Mesendoderm (in vitro differentiated cells): ENCODE data around the gene MCM7.
A peak's percentile ranks its signal among the peaks of the same experiment; 100 is the strongest.

ENCODE experiments used
- DNase-seq: peaks from one replicate; pipeline ENCODE4 v3.0.0; 2013
- H2AK5ac ChIP-seq: 2 replicates; pipeline ENCODE4 v1.6.1; 2013; ENCODE audit warnings: low read length, inconsistent platforms
- H2BK120ac ChIP-seq: 2 replicates; pipeline ENCODE4 v1.6.1; 2013; ENCODE audit warnings: low read depth, mild to moderate bottlenecking, low read length, moderate library complexity, mixed read lengths
- H2BK15ac ChIP-seq: replicated peaks from 2 replicates; pipeline ENCODE4 v1.6.1; 2013; ENCODE audit warnings: low read depth, mild to moderate bottlenecking, moderate library complexity
- H2BK5ac ChIP-seq: 2 replicates; pipeline ENCODE4 v1.6.1; 2013; ENCODE audit warnings: low read length, inconsistent platforms
- H3K18ac ChIP-seq: 2 replicates; pipeline ENCODE4 v1.6.1; 2013; ENCODE audit warnings: mild to moderate bottlenecking, low read length, mixed read lengths
- H3K23ac ChIP-seq: one replicate; pipeline ENCODE4 v1.6.1; 2013; ENCODE audit warnings: low read length
- H3K27ac ChIP-seq: 2 replicates; pipeline ENCODE4 v1.5.1; 2013; ENCODE audit warnings: low read depth, mild to moderate bottlenecking, inconsistent platforms, low read length, moderate library complexity
- H3K27me3 ChIP-seq: 2 replicates; pipeline ENCODE4 v1.6.1; 2013; ENCODE audit warnings: low read length, control low read depth, mild to moderate bottlenecking, inconsistent platforms; ENCODE audit not compliant: insufficient read depth, poor library complexity
- H3K36me3 ChIP-seq: 2 replicates; pipeline ENCODE4 v1.6.1; 2013; ENCODE audit warnings: low read length, inconsistent platforms; ENCODE audit not compliant: control insufficient read depth, insufficient read depth
- H3K4ac ChIP-seq: one replicate; pipeline ENCODE4 v1.6.1; 2013; ENCODE audit warnings: low read depth, mild to moderate bottlenecking, low read length, moderate library complexity
- H3K4me1 ChIP-seq: 2 replicates; pipeline ENCODE4 v1.6.1; 2013; ENCODE audit warnings: low read depth, low read length, inconsistent platforms; ENCODE audit not compliant: control insufficient read depth
- H3K4me2 ChIP-seq: 2 replicates; pipeline ENCODE4 v1.6.1; 2013; ENCODE audit warnings: low read length
- H3K4me3 ChIP-seq: 2 replicates; pipeline ENCODE4 v1.5.1; 2013; ENCODE audit warnings: mild to moderate bottlenecking, low read length
- H3K56ac ChIP-seq: one replicate; pipeline ENCODE4 v1.6.1; 2013; ENCODE audit warnings: low read length
- H3K79me1 ChIP-seq: 2 replicates; pipeline ENCODE4 v1.6.1; 2013; ENCODE audit warnings: low read length, inconsistent platforms
- H3K79me2 ChIP-seq: 2 replicates; pipeline ENCODE4 v1.6.1; 2013; ENCODE audit warnings: mild to moderate bottlenecking, low read length; ENCODE audit not compliant: control insufficient read depth, insufficient read depth
- H3K9ac ChIP-seq: 2 replicates; pipeline ENCODE4 v1.6.1; 2013; ENCODE audit warnings: low read length, inconsistent platforms
- H4K5ac ChIP-seq: one replicate; pipeline ENCODE4 v1.6.1; 2013; ENCODE audit warnings: low read length
- H4K8ac ChIP-seq: one replicate; pipeline ENCODE4 v1.6.1; 2013; ENCODE audit warnings: low read depth, mild to moderate bottlenecking, control low read depth, low read length, moderate library complexity
- WGBS: extraction: QIAGEN DNeasy Blood & Tissue Kit; methylation state at CpG from one replicate; pipeline ENCODE4 v1.1.7; 2013; ENCODE audit warnings: low lambda C conversion rate, missing lambda C conversion rate; ENCODE audit not compliant: insufficient coverage; ENCODE audit errors: extremely low coverage; 5-methylcytosine and 5-hydroxymethylcytosine counted together

The MCM7 gene

DNA sequence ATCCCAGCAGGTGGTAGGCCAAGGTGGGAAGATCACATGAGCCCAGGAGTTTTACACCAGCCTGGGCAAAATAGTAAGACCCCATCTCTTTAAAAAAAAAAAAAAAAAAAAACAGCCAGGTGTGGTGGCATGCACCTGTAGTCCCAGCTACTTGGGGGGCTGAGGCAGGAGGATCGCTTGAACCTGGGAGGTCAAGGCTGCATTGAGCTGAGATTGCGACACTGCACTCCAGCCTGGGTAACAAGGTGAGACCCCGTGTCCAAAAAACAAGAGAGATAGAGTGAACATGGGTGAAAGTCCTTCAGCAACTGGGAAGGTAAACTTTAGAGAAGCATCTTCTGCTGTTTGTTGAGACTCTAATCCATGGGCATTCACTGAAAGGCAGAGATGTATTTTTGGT is 41.3 kb upstream of the MCM7 start:
- no CpG with 5 or more reads among the region's 3 CpGs for WGBS
- Histone ChIP-seq H3K4me1 (no peaks in the 10 kb centered on the region), H3K36me3 (no peaks in the 10 kb centered on the region), H2AK5ac (no peak overlapping the region), H2BK5ac (no peak overlapping the region), H3K79me1 (no peaks in the 10 kb centered on the region), H3K56ac (no peak overlapping the region), H2BK15ac (no peak overlapping the region), H3K27me3 (no peaks in the 10 kb centered on the region), H2BK120ac (no peak overlapping the region), H3K18ac (no peak overlapping the region), H4K8ac (no peak overlapping the region), H3K4me2 (no peak overlapping the region), H3K79me2 (no peaks in the 10 kb centered on the region), H3K9ac (no peak overlapping the region), H3K4ac (no peak overlapping the region), H3K23ac (no peak overlapping the region), H3K4me3 (no peak overlapping the region), H4K5ac (no peak overlapping the region), H3K27ac (no peak overlapping the region)
- DNase-seq: no peak

DNA sequence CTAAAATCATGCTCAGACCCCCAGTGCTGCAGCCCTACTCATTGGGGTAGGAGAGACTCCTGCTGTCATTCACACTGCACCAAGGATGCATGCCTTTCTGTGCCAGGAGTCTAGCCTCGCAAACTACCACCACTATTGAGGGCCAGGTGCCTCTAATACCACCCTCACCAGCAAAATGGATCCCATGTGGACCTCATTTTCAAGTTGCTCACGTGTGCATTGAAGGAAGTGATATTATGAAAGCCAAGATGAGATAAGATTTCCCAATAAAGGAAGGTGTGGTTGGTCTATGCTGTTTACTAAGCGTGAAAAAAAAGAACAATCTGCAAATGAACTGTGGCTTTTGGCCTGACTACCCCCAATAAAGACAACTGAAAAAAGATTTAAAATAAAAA is 40.4 kb upstream of the MCM7 start:
- no CpG with 5 or more reads among the region's 3 CpGs for whole genome bisulfite sequencing
- no peak overlapping the region for H3K18ac ChIP-seq
- H4K8ac ChIP-seq: no peak overlapping the region
- H3K4me3 ChIP-seq: no peak overlapping the region
- no peak overlapping the region for H3K27ac ChIP-seq
- no peaks in the 10 kb centered on the region for H3K27me3 ChIP-seq
- H3K79me1 ChIP-seq: no peaks in the 10 kb centered on the region
- H2BK5ac ChIP-seq: no peak overlapping the region
- no peak overlapping the region for H3K4me2 ChIP-seq
- H3K56ac ChIP-seq: no peak overlapping the region
- no peak overlapping the region for H3K9ac ChIP-seq
- H2BK120ac ChIP-seq: no peak overlapping the region
- H2BK15ac ChIP-seq: no peak overlapping the region
- no peaks in the 10 kb centered on the region for H3K4me1 ChIP-seq
- no peaks in the 10 kb centered on the region for H3K36me3 ChIP-seq
- H3K79me2 ChIP-seq: no peaks in the 10 kb centered on the region
- no peak overlapping the region for H2AK5ac ChIP-seq
- DNase-seq: no peak
- no peak overlapping the region for H4K5ac ChIP-seq
- H3K4ac ChIP-seq: no peak overlapping the region
- no peak overlapping the region for H3K23ac ChIP-seq

DNA sequence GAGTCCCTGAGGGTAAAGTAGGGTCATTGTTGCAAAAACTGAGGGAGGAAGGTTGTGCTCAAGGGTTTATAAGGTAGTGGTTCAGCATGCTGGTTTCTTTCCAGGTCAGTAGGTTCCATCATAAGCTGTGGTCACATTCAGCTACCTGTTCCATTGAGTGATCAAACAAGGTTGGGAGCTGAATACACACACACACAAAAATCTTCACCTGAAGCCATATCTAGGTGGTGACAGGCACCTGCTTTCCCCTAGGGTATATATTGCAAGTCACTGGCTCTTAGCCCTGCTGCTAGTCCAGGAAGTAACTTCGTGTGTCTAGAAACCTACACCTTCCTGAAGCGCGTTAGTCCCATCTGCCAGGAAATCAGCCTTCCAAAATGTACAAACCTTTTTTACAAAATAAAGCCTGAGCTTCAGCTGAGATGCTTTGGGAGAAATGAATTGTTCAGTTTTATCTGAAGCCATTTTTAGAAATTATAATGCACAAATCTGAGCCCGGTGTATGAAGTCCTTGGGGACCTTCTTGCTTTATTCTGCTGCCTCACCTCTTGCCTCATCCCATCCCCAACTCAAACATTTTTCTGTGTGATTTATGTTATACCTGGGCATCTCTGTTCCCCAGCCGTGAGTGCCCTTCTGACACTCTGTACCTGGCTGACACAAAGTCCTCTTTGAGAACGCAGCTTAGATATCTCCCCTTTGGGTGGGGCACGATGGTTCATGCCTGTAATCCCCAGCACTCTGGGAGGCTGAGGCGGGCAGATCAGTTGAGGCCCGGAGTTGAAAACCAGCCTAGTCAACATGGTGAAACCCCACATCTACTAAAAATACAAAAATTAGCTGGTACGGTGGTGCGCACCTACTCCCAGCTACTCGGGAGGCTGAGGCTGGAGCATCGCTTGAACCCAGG is 36.9 kb upstream of the MCM7 start:
- H2BK15ac ChIP-seq: no peak overlapping the region
- no peaks in the 10 kb centered on the region for H3K36me3 ChIP-seq
- no peak overlapping the region for H3K23ac ChIP-seq
- H3K4ac ChIP-seq: no peak overlapping the region
- H3K9ac ChIP-seq: no peak overlapping the region
- H3K79me1 ChIP-seq: no peaks in the 10 kb centered on the region
- no peak overlapping the region for H2BK120ac ChIP-seq
- H2BK5ac ChIP-seq: no peak overlapping the region
- no peak overlapping the region for H4K8ac ChIP-seq
- DNase-seq: no peak
- no peak overlapping the region for H3K18ac ChIP-seq
- H3K4me1 ChIP-seq: no peaks in the 10 kb centered on the region
- no peak overlapping the region for H3K4me2 ChIP-seq
- no CpG with 5 or more reads among the region's 13 CpGs for WGBS
- H4K5ac ChIP-seq: no peak overlapping the region
- no peaks in the 10 kb centered on the region for H3K27me3 ChIP-seq
- no peak overlapping the region for H3K27ac ChIP-seq
- H2AK5ac ChIP-seq: no peak overlapping the region
- H3K79me2 ChIP-seq: no peaks in the 10 kb centered on the region
- H3K4me3 ChIP-seq: no peak overlapping the region
- H3K56ac ChIP-seq: no peak overlapping the region

DNA sequence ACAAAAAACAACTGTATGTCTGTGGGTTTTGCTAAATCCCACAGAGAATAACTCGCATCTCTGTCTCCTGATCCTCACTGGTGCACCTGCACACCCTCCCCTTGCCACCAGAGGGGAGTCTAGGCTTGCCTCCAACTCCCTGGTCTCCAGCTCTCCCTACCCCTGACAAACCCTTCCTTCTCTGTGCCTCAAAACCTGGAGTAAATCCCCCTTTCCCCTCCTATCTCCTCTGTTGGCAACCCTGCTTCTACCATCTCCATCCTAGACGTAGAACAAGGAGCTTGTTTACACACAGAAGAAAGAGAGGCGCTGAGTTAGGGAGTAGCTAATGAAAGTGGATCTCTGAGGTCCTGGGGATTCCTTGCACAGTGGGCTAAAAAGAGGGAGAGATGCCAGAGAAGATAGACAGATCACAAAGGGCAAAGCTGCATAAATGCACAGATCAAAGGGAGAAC is 31.5 kb upstream of the MCM7 start:
- Histone ChIP-seq H3K9ac (no peak overlapping the region), H4K8ac (no peak overlapping the region), H3K79me2 (no peaks in the 10 kb centered on the region), H3K27me3 (no peaks in the 10 kb centered on the region), H2BK15ac (no peak overlapping the region), H3K4ac (no peak overlapping the region), H4K5ac (no peak overlapping the region), H3K18ac (no peak overlapping the region), H3K4me2 (no peak overlapping the region), H3K4me3 (no peak overlapping the region), H3K79me1 (no peaks in the 10 kb centered on the region), H3K4me1 (peaks cover 2% of the 10 kb centered on the region), H3K23ac (no peak overlapping the region), H3K36me3 (no peaks in the 10 kb centered on the region), H3K56ac (no peak overlapping the region), H3K27ac (no peak overlapping the region), H2BK5ac (no peak overlapping the region), H2AK5ac (no peak overlapping the region), H2BK120ac (no peak overlapping the region)
- DNase-seq: peak; percentile 74
- WGBS: no CpG with 5 or more reads among the region's 3 CpGs

DNA sequence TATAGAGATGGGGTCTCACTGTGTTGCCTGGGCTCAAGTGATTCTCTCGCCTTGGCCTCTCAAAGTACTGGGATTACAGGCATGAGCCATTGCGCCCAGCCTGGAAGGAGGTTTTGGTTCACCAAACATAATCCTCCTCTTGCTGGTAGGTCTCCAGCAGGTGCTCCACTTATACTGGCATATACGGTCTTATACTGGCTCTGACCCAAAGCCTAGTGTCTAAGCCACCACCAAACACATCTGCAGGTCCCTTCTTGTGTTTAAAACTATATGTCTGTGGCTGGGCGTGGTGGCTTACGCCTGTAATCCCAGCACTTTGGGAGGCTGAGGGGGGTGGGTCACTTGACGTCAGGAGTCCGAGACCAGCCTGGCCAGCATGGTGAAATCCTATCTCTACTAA is 30.9 kb upstream of the MCM7 start:
- Histone ChIP-seq H3K18ac (no peak overlapping the region), H3K23ac (no peak overlapping the region), H3K4me2 (no peak overlapping the region), H2BK120ac (no peak overlapping the region), H2BK15ac (no peak overlapping the region), H3K9ac (no peak overlapping the region), H3K27me3 (no peaks in the 10 kb centered on the region), H3K56ac (no peak overlapping the region), H3K36me3 (no peaks in the 10 kb centered on the region), H3K79me2 (no peaks in the 10 kb centered on the region), H4K8ac (no peak overlapping the region), H4K5ac (no peak overlapping the region), H3K4ac (no peak overlapping the region), H3K27ac (no peak overlapping the region), H3K79me1 (no peaks in the 10 kb centered on the region), H2BK5ac (no peak overlapping the region), H2AK5ac (no peak overlapping the region), H3K4me3 (no peak overlapping the region), H3K4me1 (peaks cover 2% of the 10 kb centered on the region)
- DNase-seq: no peak
- no CpG with 5 or more reads among the region's 7 CpGs for WGBS
